ENCODE results near the gene ACCSL. TPM values are rescaled to one million over a fixed set of nuclear protein-coding genes. Genes with fewer than 3 reads are reported as not detected.

ACCSL gene
- total RNA-seq, 4 donors from 2014 or later: not detected

GRCh38 chr11:44083433-44083832, 35.7 kb downstream of the ACCSL start:
- DNase-seq (ENCODE audit: low spot score) (no peak), ATAC-seq (ENCODE audit: low FRiP score) (peak; percentile 41)
- TF ChIP-seq, protein P1, sequence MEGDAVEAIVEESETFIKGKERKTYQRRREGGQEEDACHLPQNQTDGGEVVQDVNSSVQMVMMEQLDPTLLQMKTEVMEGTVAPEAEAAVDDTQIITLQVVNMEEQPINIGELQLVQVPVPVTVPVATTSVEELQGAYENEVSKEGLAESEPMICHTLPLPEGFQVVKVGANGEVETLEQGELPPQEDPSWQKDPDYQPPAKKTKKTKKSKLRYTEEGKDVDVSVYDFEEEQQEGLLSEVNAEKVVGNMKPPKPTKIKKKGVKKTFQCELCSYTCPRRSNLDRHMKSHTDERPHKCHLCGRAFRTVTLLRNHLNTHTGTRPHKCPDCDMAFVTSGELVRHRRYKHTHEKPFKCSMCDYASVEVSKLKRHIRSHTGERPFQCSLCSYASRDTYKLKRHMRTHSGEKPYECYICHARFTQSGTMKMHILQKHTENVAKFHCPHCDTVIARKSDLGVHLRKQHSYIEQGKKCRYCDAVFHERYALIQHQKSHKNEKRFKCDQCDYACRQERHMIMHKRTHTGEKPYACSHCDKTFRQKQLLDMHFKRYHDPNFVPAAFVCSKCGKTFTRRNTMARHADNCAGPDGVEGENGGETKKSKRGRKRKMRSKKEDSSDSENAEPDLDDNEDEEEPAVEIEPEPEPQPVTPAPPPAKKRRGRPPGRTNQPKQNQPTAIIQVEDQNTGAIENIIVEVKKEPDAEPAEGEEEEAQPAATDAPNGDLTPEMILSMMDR (IDR thresholded peaks at IDR 0.05): no peak

DNA sequence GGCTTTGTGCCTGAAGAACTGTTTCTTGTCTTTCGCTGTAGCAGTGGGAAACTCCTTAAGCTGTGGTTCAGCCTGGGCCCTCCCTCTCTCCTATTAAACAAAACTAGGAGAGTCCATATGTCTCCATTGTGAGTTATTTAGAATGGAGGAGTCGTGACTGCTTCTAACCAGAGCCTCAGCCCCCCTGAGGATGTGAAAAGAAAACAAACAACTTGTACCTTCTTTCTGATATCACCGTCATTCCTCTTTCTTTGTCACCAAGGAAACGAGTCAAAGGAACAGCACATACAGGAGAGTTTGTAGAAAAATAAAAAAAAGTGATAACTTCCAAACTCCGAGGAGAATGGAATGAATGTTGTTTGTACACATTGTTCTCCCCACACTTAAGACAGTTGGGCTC, 36.1 kb downstream of the ACCSL start:
- no peak for DNase-seq (ENCODE audit: low spot score)
- TF ChIP-seq, protein P1 (IDR thresholded peaks at IDR 0.05): no peak

DNA sequence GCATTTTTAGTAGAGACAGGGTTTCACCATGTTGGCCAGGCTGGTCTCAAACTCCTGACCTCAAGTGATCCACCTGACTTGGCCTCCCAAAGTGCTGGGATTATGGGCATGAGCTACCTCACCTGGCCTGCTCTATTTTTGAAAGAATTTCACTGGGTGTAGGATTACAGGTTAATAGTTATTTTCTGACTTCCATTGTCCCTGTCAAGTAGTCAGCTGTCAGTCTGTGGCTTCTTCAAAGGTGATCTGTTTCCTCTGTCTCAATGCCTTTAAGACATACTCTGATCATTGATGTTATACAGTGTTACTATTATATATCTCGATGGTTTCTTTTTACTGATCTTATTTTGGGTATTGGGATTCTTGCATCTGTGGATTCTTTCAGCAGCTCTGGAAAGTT, 37.5 kb downstream of the ACCSL start:
- TF ChIP-seq, protein P1 (IDR thresholded peaks at IDR 0.05): no peak
- ATAC-seq (ENCODE audit: low FRiP score) (no peak), DNase-seq (ENCODE audit: low spot score) (no peak)

More for the DNA sequence above, 36.1 kb downstream of the ACCSL start:
- ATAC-seq (ENCODE audit: low FRiP score): no peak

GRCh38 chr11:44088377-44088776, 40.6 kb downstream of the ACCSL start:
- ATAC-seq (ENCODE audit: low FRiP score) (no peak), DNase-seq (ENCODE audit: low spot score) (no peak)
- TF ChIP-seq, protein P1 (IDR thresholded peaks at IDR 0.05): no peak

DNA sequence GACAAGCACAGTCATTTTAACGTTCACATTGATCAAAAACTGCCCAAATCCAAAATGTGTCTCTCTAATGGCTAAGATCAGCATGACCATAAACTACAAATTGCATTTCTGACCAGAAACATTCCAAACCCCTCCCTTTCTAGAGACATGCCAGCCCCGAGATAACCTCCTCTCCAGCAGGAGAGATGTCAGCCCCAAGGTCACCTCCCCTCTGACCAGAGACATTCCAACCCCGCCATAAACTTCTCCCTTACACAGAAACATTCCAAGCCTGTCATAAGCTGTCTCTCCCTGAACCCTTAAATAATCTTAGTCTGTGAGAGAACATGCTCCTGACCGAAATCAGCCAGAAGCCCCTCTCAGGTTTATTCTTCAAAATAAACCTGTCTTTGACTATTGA, 41.1 kb downstream of the ACCSL start:
- TF ChIP-seq, protein P1 (IDR thresholded peaks at IDR 0.05): no peak
- DNase-seq (ENCODE audit: low spot score) (no peak), ATAC-seq (ENCODE audit: low FRiP score) (no peak)

- no peak for ATAC-seq (ENCODE audit: low FRiP score)
- TF ChIP-seq, protein P1 (IDR thresholded peaks at IDR 0.05): no peak
Measured at GRCh38 chr11:44090539-44090938, 42.8 kb downstream of the ACCSL start.

DNA sequence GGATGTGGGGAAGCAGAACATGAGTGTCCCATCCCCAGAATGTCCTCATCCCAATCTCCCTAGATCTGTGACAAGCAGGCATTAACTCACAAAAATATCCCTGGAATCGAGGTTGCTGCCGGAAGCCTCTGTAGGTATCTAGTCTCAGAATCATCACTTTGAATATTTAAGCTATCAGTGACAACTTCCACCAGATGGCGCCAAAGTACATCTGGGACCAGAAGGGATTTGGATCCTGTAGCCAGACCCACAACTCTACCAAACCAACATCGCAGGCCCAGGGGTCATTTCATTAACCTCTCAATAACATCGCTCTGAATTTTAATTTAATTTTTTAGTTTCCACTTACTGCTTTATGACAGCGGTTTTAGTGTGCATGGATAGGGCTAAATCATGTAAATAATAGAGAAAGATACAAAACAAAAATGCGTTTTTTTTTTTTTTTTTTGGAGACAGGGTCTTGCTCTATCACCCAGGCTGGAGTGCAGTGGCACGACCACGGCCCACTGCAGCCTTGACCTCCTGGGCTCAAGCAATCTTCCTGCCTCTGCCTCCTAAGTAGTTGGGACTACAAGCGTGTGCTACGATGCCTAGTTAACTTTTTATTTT, 46.6 kb downstream of the ACCSL start:
- peak; percentile 39 for ATAC-seq (ENCODE audit: low FRiP score)
- DNase-seq (ENCODE audit: low spot score): peak; percentile 89
- TF ChIP-seq, protein P1 (IDR thresholded peaks at IDR 0.05): no peak

More at GRCh38 chr11:44090539-44090938, 42.8 kb downstream of the ACCSL start:
- DNase-seq (ENCODE audit: low spot score): no peak
